Bronchial epithelial cell (primary cell): ENCODE data around the gene MAVS. TPM values are rescaled to one million over a fixed set of nuclear protein-coding genes. Genes with fewer than 3 reads are reported as not detected.
A peak's percentile ranks its signal among the peaks of the same experiment; 100 is the strongest.

ENCODE experiments used
- DNase-seq: peaks from one replicate; pipeline ENCODE4 v3.0.0-alpha.2; 2010; ENCODE audit warnings: low read depth
- FAIRE-seq: peaks from 2 replicates; lab custom pipeline; 2011; peaks lifted over from hg19 to GRCh38; lab: Jason Lieb, UNC
- H3K27me3 ChIP-seq: 2 replicates; pipeline ENCODE4 v1.5.1; 2011; ENCODE audit warnings: low read length; ENCODE audit not compliant: control insufficient read depth, insufficient read depth
- H3K36me3 ChIP-seq: 2 replicates; pipeline ENCODE4 v1.5.1; 2011; ENCODE audit warnings: low read length; ENCODE audit not compliant: control insufficient read depth, insufficient read depth
- H3K4me3 ChIP-seq: 2 replicates; pipeline ENCODE4 v1.5.1; 2011; ENCODE audit warnings: mild to moderate bottlenecking, low read depth, low read length, control low read depth
- total RNA-seq: library from RNA; depleted of rRNA; stranded (reverse); fragments of >200 nt; gene quantifications from 2 replicates; pipeline ENCODE4 v1.2.1, GENCODE V29; 2014
- TF ChIP-seq, protein P1 (sequence below): IDR thresholded peaks from 2 replicates; pipeline ENCODE4 v1.5.1; 2011; ENCODE audit warnings: mild to moderate bottlenecking, moderate library complexity, low read length, control low read depth, inconsistent platforms; ENCODE audit not compliant: insufficient read depth, severe bottlenecking

Gene MAVS
- total RNA-seq, 1 donor from 2014 or later = 9.7 TPM

DNA sequence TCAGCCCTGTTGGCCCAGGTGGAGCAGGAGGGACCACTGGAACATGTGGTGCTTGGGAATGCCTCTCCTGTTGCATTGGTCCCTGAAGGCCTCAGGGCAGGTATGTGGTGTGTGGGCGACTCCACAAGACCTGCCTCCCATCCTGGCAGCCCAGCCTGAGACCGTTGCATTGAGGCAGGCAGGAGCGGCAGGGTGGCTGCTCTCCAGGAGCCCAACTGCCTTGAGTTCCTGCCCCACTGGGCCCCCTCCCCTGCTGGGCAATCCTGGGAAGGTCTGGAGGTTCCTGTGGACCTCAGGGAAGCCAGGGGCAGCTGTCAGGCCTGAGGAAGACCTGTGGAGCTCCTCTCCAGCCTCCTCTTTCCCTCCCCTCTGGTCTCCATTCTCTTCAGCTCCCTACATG lies 19.8 kb downstream of the MAVS start:
- TF ChIP-seq, protein P1, sequence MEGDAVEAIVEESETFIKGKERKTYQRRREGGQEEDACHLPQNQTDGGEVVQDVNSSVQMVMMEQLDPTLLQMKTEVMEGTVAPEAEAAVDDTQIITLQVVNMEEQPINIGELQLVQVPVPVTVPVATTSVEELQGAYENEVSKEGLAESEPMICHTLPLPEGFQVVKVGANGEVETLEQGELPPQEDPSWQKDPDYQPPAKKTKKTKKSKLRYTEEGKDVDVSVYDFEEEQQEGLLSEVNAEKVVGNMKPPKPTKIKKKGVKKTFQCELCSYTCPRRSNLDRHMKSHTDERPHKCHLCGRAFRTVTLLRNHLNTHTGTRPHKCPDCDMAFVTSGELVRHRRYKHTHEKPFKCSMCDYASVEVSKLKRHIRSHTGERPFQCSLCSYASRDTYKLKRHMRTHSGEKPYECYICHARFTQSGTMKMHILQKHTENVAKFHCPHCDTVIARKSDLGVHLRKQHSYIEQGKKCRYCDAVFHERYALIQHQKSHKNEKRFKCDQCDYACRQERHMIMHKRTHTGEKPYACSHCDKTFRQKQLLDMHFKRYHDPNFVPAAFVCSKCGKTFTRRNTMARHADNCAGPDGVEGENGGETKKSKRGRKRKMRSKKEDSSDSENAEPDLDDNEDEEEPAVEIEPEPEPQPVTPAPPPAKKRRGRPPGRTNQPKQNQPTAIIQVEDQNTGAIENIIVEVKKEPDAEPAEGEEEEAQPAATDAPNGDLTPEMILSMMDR = no peak
- Histone ChIP-seq H3K4me3 (no peak overlapping the region), H3K36me3 (peaks cover 37% of the 10 kb centered on the region), H3K27me3 (no peaks in the 10 kb centered on the region)
- DNase-seq (no peak), FAIRE-seq (no peak)

DNA sequence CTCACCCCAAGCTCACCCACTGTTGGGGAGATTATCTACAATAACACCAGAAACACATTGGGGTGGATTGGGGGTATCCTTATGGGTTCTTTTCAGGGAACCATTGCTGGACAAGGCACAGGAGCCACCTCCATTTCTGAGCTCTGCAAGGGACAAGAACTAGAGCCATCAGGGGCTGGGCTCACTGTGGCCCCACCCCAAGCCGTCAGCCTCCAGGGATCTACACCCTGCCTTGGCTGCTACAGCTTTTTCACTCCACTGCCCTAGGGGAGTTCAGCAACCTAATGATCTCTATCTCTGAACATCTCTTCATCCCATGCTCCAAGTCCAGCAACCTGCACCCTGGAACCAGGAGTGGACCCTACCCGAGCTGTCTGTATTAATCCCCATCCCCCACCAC lies 21.2 kb downstream of the MAVS start:
- Histone ChIP-seq H3K36me3 (peaks cover 30% of the 10 kb centered on the region), H3K4me3 (no peak overlapping the region), H3K27me3 (no peaks in the 10 kb centered on the region)
- TF ChIP-seq, protein P1 = no peak
- DNase-seq (no peak), FAIRE-seq (peak; percentile 23)

DNA sequence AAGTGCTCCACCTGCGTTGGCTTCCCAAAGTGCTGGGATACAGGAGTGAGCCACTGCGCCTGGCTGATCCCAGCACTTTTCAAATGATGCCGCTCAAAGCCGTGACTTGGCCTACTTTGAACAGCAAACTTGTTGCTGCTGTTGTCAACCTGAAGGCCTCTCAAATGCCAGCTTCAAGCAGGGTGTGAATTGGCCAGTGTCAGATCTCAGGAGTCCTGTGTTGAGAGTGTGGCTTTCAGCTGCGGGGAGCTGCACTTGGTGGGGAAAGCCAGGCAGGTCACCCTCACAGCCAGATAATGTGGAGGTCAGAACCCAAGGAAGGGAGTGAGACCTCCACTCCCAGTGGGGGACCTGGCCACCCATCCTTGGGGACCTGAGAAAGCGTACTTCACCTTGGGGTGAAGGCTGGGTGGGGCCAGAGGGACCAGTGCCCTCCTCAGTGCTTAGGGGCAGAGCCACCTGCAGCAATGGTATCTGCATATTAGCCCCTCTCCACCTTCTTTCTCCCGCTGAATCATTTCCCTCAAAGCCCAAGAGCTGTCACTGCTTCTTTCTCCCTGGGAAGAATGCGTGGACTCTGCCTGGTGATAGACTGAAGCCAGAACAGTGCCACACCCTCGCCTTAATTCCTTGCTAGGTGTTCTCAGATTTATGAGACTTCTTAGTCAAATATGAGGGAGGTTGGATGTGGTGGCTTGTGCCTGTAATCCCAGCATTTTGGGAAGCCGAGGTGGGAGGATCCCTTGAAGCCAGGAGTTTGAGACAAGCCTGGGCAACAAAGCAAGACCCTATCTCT lies 23.4 kb downstream of the MAVS start:
- no peaks in the 10 kb centered on the region for H3K27me3 ChIP-seq
- FAIRE-seq = no peak
- DNase-seq = no peak
- TF ChIP-seq, protein P1 = no peak
- peaks cover 18% of the 10 kb centered on the region for H3K36me3 ChIP-seq
- H3K4me3 ChIP-seq = no peak overlapping the region

DNA sequence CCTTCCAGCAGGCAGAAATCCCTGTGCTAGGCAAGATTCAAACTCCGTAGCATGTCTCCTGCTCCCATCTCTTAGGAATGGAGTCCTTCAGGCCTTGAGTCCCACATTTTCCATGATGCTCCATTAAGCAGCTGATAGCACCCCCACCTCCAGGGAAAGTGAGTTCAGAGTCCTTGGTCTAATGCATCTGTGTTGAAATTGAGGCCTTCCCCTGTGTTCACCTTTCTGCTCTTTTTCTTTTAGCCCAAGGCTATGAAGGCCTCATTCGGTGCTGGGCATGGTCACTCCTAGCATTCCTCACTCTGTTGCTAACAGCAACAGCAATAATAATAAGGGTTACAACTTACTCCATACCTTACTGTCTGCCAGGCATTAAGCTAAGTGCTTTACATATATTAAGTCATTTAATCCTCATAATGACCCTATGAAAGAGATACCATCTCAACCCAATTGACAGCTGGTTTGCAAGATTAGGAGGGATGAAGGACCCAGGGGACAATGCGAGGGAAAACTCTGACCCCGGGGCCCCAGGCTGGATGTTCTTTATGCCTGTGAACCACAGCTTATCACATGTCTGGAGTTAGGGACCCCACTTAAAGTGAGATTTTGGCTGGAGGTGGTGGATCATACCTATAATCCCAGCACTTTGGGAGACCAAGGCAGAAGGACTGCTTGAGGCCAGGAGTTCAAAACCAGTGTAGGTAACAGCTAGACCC lies 25.1 kb downstream of the MAVS start:
- no peak overlapping the region for H3K4me3 ChIP-seq
- TF ChIP-seq, protein P1 = no peak
- FAIRE-seq = no peak
- no peaks in the 10 kb centered on the region for H3K27me3 ChIP-seq
- peaks cover 5% of the 10 kb centered on the region for H3K36me3 ChIP-seq
- DNase-seq = peak; percentile 18

DNA sequence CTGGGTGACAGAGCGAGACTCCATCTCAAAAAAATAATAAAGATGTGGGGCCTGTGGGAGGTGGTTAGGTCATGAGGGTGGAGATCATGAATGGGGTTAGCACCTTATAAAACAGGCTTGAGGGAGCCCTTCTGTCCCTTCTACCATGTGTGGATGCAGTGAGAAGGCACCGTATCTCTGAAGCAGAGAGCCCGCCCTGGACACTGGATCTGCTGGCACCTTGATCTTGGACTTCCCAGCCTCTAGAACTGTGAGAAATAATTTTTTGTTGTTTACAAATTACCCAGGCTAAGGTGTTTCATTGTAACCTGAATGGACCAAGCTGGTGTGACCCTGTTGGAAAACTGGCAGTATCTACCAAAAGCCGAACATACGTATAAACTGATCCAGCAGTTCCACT lies 26.9 kb downstream of the MAVS start:
- no peak for FAIRE-seq
- Histone ChIP-seq H3K4me3 (no peak overlapping the region), H3K27me3 (no peaks in the 10 kb centered on the region), H3K36me3 (peaks cover 3% of the 10 kb centered on the region)
- TF ChIP-seq, protein P1 = no peak
- DNase-seq = no peak
